ENCODE results near the gene OR1K1. TPM values are rescaled to one million over a fixed set of nuclear protein-coding genes. Genes with fewer than 3 reads are reported as not detected.
A peak's percentile ranks its signal among the peaks of the same experiment; 100 is the strongest.
"Not testable (repeated sequence)": the region's sequence is repeated elsewhere in the genome, so short reads cannot be mapped to it uniquely, and the experiment has no call there.

Gene OR1K1
- total and polyA plus RNA-seq, 7 donors, result not detected

DNA sequence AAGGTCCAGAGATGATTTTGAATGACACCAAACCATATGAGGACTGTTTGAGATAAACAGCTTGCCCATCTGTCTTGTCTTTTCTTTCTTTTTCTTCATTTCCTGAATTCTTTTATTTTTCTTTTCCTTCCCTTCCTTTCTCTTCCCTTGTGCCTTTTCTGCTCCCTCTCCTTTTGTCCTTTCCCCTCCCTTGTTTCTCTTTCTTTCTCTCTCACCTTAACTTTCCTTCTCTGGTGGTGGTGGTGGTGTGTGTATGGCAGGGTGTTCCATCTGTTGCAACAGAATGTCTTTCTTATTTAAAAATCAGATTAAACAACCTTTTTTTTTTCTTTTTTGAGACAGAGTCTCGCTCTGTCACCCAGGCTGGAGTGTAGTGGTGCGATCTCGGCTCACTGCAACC lies 32.3 kb downstream of the OR1K1 start:
- TF ChIP-seq, protein P1, sequence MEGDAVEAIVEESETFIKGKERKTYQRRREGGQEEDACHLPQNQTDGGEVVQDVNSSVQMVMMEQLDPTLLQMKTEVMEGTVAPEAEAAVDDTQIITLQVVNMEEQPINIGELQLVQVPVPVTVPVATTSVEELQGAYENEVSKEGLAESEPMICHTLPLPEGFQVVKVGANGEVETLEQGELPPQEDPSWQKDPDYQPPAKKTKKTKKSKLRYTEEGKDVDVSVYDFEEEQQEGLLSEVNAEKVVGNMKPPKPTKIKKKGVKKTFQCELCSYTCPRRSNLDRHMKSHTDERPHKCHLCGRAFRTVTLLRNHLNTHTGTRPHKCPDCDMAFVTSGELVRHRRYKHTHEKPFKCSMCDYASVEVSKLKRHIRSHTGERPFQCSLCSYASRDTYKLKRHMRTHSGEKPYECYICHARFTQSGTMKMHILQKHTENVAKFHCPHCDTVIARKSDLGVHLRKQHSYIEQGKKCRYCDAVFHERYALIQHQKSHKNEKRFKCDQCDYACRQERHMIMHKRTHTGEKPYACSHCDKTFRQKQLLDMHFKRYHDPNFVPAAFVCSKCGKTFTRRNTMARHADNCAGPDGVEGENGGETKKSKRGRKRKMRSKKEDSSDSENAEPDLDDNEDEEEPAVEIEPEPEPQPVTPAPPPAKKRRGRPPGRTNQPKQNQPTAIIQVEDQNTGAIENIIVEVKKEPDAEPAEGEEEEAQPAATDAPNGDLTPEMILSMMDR (IDR thresholded peaks at IDR 0.05), result no peak
- Histone ChIP-seq H3K27ac (peak overlapping the region; percentile 39), H3K4me1 (peaks cover 5% of the 10 kb centered on the region), H3K36me3 (ENCODE audit: insufficient read depth in 1 of 2, low read depth in 1 of 2) (no peaks in the 10 kb centered on the region), H3K4me3 (no peak overlapping the region), H3K9me3 (no peaks in the 10 kb centered on the region), H3K27me3 (ENCODE audit: insufficient read depth in 3 of 3, low read length in 2 of 3) (no peaks in the 10 kb centered on the region)
- 87 to 93% (median 88%) methylated on average over 3 of the region's 3 CpGs for WGBS, 3 donors
- intact Hi-C loops (cut with DNase I), result no loop called here
- ATAC-seq (no peak), DNase-seq (no peak)

DNA sequence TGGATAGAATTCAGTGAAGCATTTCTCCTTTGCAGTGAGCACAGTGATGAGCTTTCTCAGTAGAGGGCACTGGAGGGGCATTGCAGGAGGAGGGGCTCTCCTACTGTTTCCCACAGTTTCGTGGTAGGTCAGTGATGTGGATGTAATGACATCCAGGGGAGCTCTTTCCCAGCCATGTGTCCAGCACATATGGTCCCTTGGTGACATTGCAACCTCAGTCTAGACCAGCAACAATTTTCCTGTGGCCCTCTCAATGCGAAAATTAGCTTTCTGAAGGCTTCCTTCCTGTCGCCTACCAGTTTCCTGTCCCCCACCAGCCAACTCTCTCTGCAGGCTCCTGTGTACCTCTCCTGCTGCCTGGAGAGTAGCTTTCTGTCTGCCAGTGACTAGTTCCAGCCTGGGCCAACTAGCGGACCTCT lies 35.4 kb downstream of the OR1K1 start:
- TF ChIP-seq, protein P1 (IDR thresholded peaks at IDR 0.05), result no peak
- DNase-seq (no peak), ATAC-seq (no peak)
- no peak overlapping the region for H3K4me3 ChIP-seq
- no peak overlapping the region for H3K27ac ChIP-seq
- no peaks in the 10 kb centered on the region for H3K4me1 ChIP-seq
- 51 to 56% (median 53%) methylated on average over 4 of the region's 4 CpGs for WGBS, 3 donors
- no peaks in the 10 kb centered on the region for H3K9me3 ChIP-seq
- no peaks in the 10 kb centered on the region for H3K36me3 ChIP-seq (ENCODE audit: insufficient read depth in 1 of 2, low read depth in 1 of 2)
- no peaks in the 10 kb centered on the region for H3K27me3 ChIP-seq (ENCODE audit: insufficient read depth in 3 of 3, low read length in 2 of 3)
- intact Hi-C loops (cut with DNase I), result no loop called here

DNA sequence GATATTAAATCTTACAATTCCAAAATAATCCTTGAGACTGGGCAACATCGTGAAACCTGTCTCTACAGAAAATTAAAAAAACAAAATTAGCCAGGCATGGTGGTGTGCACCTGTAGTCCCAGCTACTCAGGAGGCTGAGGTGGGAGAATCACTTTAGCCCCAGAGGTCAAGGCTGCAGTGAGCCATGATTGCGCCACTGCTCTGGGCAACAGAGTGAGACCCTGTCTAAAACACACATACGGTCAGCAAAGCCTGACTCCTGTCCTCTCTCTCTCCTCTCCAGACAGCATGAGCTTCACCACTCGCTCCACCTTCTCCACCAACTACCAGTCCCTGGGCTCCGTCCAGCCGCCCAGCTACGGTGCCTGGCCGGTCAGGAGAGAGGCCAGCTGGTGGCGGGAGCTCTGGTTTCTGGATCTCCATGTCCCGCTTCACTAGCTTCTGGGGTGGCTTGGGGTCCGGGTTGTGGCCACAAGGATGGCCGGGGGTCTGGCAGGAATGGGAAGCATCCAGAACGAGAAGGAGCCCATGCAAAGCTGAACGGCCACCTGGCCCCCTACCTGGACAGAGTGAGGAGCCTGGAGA lies 37.4 kb downstream of the OR1K1 start:
- H3K27me3 ChIP-seq (ENCODE audit: insufficient read depth in 3 of 3, low read length in 2 of 3), result no peaks in the 10 kb centered on the region
- TF ChIP-seq, protein P1 (IDR thresholded peaks at IDR 0.05), result no peak
- no peak for ATAC-seq
- 92 to 95% (median 92%) methylated on average over 14 of the region's 14 CpGs for WGBS, 3 donors
- intact Hi-C loops (cut with DNase I), result no loop called here
- no peak overlapping the region for H3K27ac ChIP-seq
- H3K36me3 ChIP-seq (ENCODE audit: insufficient read depth in 1 of 2, low read depth in 1 of 2), result no peaks in the 10 kb centered on the region
- H3K9me3 ChIP-seq, result no peaks in the 10 kb centered on the region
- no peak overlapping the region for H3K4me3 ChIP-seq
- DNase-seq, result no peak
- no peaks in the 10 kb centered on the region for H3K4me1 ChIP-seq

DNA sequence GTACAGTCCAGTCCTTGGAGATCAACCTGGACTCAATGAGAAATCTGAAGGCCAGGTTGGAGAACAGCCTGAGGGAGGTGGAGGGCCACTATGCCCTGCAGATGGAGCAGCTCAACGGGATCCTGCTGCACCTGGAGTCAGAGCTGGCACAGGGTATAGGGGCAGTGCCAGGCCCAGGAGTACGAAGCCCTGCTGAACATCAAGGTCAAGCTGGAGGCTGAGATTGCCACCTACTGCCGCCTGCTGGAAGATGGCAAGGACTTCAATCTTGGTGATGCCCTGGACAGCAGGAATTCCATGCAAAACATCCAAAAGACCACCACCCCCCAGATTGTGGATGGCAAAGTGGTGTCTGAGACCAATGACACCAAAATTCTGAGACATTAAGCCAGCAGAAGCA lies 38.5 kb downstream of the OR1K1 start:
- intact Hi-C loops (cut with DNase I); H3K4me1 ChIP-seq; H3K27me3 ChIP-seq (ENCODE audit: insufficient read depth in 3 of 3, low read length in 2 of 3); H3K9me3 ChIP-seq; H3K27ac ChIP-seq; DNase-seq; ATAC-seq; H3K4me3 ChIP-seq; H3K36me3 ChIP-seq (ENCODE audit: insufficient read depth in 1 of 2, low read depth in 1 of 2): not testable (repeated sequence)
- WGBS, 3 donors, result 68 to 74% (median 72%) methylated on average over 3 of the region's 3 CpGs

DNA sequence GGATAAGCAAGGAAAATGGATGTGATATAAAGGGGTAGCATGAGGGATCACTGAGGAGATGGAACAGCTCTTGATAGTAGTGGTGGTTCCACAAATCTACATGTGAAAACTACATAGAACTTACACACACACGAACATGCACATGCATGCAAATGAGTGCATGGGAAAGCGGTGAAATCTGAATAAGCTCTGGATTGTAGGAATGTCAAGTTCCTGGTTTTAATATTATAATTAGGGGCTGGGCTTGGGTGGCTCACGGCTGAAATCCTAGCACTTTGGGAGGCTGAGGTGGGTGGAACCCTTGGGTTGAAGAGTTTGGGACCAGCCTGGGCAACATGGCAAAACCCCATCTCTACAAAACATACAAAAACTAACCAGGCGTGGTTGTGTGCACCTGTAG lies 41.6 kb downstream of the OR1K1 start:
- Histone ChIP-seq H3K4me1 (no peaks in the 10 kb centered on the region), H3K27me3 (ENCODE audit: insufficient read depth in 3 of 3, low read length in 2 of 3) (no peaks in the 10 kb centered on the region), H3K4me3 (no peak overlapping the region), H3K9me3 (no peaks in the 10 kb centered on the region), H3K27ac (no peak overlapping the region), H3K36me3 (ENCODE audit: insufficient read depth in 1 of 2, low read depth in 1 of 2) (peaks cover 0 to 17% of the 10 kb centered on the region in 2 donors)
- TF ChIP-seq, protein P1 (IDR thresholded peaks at IDR 0.05), result no peak
- DNase-seq (no peak), ATAC-seq (no peak)
- intact Hi-C loops (cut with DNase I), result no loop called here
- 64 to 67% (median 65%) methylated on average over 4 of the region's 4 CpGs for WGBS, 3 donors
